ENCODE measurements around the gene ISM2. TPM values are rescaled to one million over a fixed set of nuclear protein-coding genes. Genes with fewer than 3 reads are reported as not detected.

ISM2 gene
- total and polyA plus RNA-seq, 9 of the 15 experiments (the other 6 are each of a cell fraction or from before 2014, with no cell fraction given), result 0.08 to 0.11 TPM; not detected in 7

GRCh38 chr14:77473921-77474320 lies 24.7 kb downstream of the ISM2 start:
- Histone ChIP-seq H4K20me1 (replicated peaks; ENCODE audit: control insufficient read depth, insufficient read depth, low read length) (no peaks in the 10 kb centered on the region), H3K27me3 (ENCODE audit: control insufficient read depth in 2 of 2, insufficient read depth in 2 of 2, low read length in 2 of 2) (peaks cover 8 to 43% of the 10 kb centered on the region in 2 experiments; a peak in 4 of 5 replicates), H3K4me1 (replicated peaks in 1 of 2; ENCODE audit: control insufficient read depth in 2 of 2, insufficient read depth in 2 of 2, low read length in 2 of 2) (peaks cover 0 to 8% of the 10 kb centered on the region in 2 experiments; a peak in 2 of 5 replicates), H2AFZ (ENCODE audit: low read depth, low read length) (no peak overlapping the region), H3K9me1 (ENCODE audit: control insufficient read depth, insufficient read depth, low read length) (no peaks in the 10 kb centered on the region), H3K79me2 (ENCODE audit: control insufficient read depth, insufficient read depth, low read length) (no peaks in the 10 kb centered on the region), H3K36me3 (ENCODE audit: control insufficient read depth, insufficient read depth, low read length) (peaks cover 8% of the 10 kb centered on the region; the same call in 1 of the 3 replicates), H3K4me3 (no peak overlapping the region), H3K9ac (ENCODE audit: insufficient read depth in 1 of 2, low read depth in 2 of 2, low read length in 2 of 2) (no peak overlapping the region), H3K4me2 (ENCODE audit: insufficient read depth, low read length) (no peak overlapping the region), H3K9me3 (replicated peaks; ENCODE audit: control insufficient read depth, insufficient read depth, low read depth, low read length) (no peaks in the 10 kb centered on the region), H3K27ac (ENCODE audit: extremely low read depth, low read depth, low read length) (no peak overlapping the region)
- FAIRE-seq (no peak), ATAC-seq (no peak), DNase-seq (ENCODE audit: extremely low read depth in 1 of 4, low spot score in 3 of 4) (no peak)
- 13% methylated on average over 5 of the region's 5 CpGs for WGBS (ENCODE audit: insufficient coverage, low coverage, missing lambda C conversion rate)
- BruUV-seq (replicated peaks), result no TSS peak
- intact Hi-C loops (cut with micrococcal nuclease), result no loop called here
- ChIA-PET CTCF (ENCODE audit: low intra/inter-chr PET ratio) (no interaction called here), POLR2A (interaction anchor here (0.7 to 2.0 kb wide), 3 partner anchors 9 to 15 kb away, joined by 3 to 7 read pairs (median 3); partner anchors contain the start of gene AHSA1)
- in situ Hi-C loops (cut with MboI), result no loop called here
- TF ChIP-seq HNRNPH1 (optimal IDR thresholded peaks at IDR 0.05; ENCODE audit: low read depth, low read length) (no peak), ZNF280A (IDR thresholded peaks at IDR 0.05; ENCODE audit: low read depth, partially characterized antibody) (no peak), ARID2 (IDR thresholded peaks at IDR 0.05) (no peak), DNMT1 (IDR thresholded peaks at IDR 0.05) (no peak), STAT5A (IDR thresholded peaks at IDR 0.05; ENCODE audit: borderline replicate concordance, low read length) (no peak), ZNF609 (CRISPR knock-in tag; IDR thresholded peaks at IDR 0.05; ENCODE audit: borderline replicate concordance) (no peak), ATF4 (CRISPR knock-in tag; IDR thresholded peaks at IDR 0.05) (no peak), SMARCA5 (IDR thresholded peaks at IDR 0.05) (no peak)
